Fibroblast of lung (primary cell): ENCODE data around the gene MATN1. TPM values are rescaled to one million over a fixed set of nuclear protein-coding genes. Genes with fewer than 3 reads are reported as not detected.

Experiments
- DNase-seq, 2 donors: peaks; one replicate each; pipeline versions ENCODE4 v3.0.0 to v3.0.0-alpha.2; 2010; ENCODE audit warnings: low read depth in 2 of 2
- H2AFZ ChIP-seq: 2 replicates; pipeline ENCODE4 v1.5.1; 2012; ENCODE audit warnings: low read length, control low read depth, inconsistent platforms
- H3K27ac ChIP-seq: 2 replicates; pipeline ENCODE4 v1.5.1; 2011; ENCODE audit warnings: low read length, control low read depth; ENCODE audit not compliant: insufficient read depth
- H3K27me3 ChIP-seq: 2 replicates; pipeline ENCODE4 v1.5.1; 2011; ENCODE audit warnings: mild to moderate bottlenecking, low read length; ENCODE audit not compliant: control insufficient read depth, insufficient read depth
- H3K36me3 ChIP-seq: 2 replicates; pipeline ENCODE4 v1.5.1; 2011; ENCODE audit warnings: low read length; ENCODE audit not compliant: control insufficient read depth, insufficient read depth
- H3K4me1 ChIP-seq: 2 replicates; pipeline ENCODE4 v1.5.1; 2011; ENCODE audit warnings: low read length; ENCODE audit not compliant: control insufficient read depth, insufficient read depth; ENCODE audit errors: extremely low read depth
- H3K4me2 ChIP-seq: 2 replicates; pipeline ENCODE4 v1.5.1; 2011; ENCODE audit warnings: low read length, control low read depth; ENCODE audit not compliant: insufficient read depth; ENCODE audit errors: extremely low read depth
- H3K4me3 ChIP-seq, 4 experiments: fragments of 200-600 bp in 1 of 4; sonication (generic) in 1 of 4; replicated peaks in 1 of 4; 2 replicates each; pipeline ENCODE4 v1.5.1; 2011 to 2016; ENCODE audit warnings: low read length in 4 of 4, low read depth in 3 of 4, mild to moderate bottlenecking in 3 of 4, control low read depth in 2 of 4, inconsistent platforms in 1 of 4, mixed read lengths in 1 of 4; ENCODE audit not compliant: insufficient read depth in 1 of 4; ENCODE audit errors: control extremely low read depth in 1 of 4
- H3K79me2 ChIP-seq: 2 replicates; pipeline ENCODE4 v1.5.1; 2012; ENCODE audit warnings: mild to moderate bottlenecking, low read length, inconsistent platforms; ENCODE audit not compliant: control insufficient read depth, insufficient read depth
- H3K9ac ChIP-seq: 2 replicates; pipeline ENCODE4 v1.5.1; 2011; ENCODE audit warnings: mild to moderate bottlenecking, low read length, control low read depth; ENCODE audit not compliant: insufficient read depth
- H3K9me3 ChIP-seq: 2 replicates; pipeline ENCODE4 v1.5.1; 2012; ENCODE audit warnings: low read depth, low read length; ENCODE audit not compliant: control insufficient read depth, insufficient read depth
- H4K20me1 ChIP-seq: 2 replicates; pipeline ENCODE4 v1.5.1; 2011; ENCODE audit warnings: low read length; ENCODE audit not compliant: control insufficient read depth, insufficient read depth; ENCODE audit errors: extremely low read depth
- CTCF ChIP-seq, 2 donors: IDR thresholded peaks in 1 of 2; conservative IDR thresholded peaks in 1 of 2; 1 replicate in 1 of 2; 2 replicates in 1 of 2; pipeline ENCODE4 v1.5.1; 2011 to 2012; ENCODE audit warnings: low read length in 2 of 2, control low read depth in 1 of 2, inconsistent platforms in 1 of 2, low read depth in 1 of 2, mild to moderate bottlenecking in 1 of 2
- EZH2 ChIP-seq: IDR thresholded peaks from 2 replicates; pipeline ENCODE4 v1.5.1; 2012; ENCODE audit warnings: low read length, control low read depth, mild to moderate bottlenecking; ENCODE audit errors: missing control alignments
- polyA plus RNA-seq, 2 donors: library from polyadenylated mRNA; depleted of rRNA in 1 of 2; stranded (reverse) in 1 of 2; unstranded in 1 of 2; fragments of >200 nt; gene quantifications; 2 replicates each; pipeline ENCODE4 v1.2.1, GENCODE V29; 2011 to 2012; ENCODE audit warnings: missing spikeins in 1 of 2
- total RNA-seq: library from RNA; depleted of rRNA; stranded (reverse); fragments of >200 nt; gene quantifications from 2 replicates; pipeline ENCODE4 v1.2.1, GENCODE V29; 2014

Gene MATN1
- total and polyA plus RNA-seq, 2 donors (not counting 1 experiment from before 2014, with no cell fraction given), result not detected

- no peak overlapping the region for H2AFZ ChIP-seq
- no peak overlapping the region for H3K9ac ChIP-seq
Measured at GRCh38 chr1:30724175-30724574, 790 bp upstream of the MATN1 start.

GRCh38 chr1:30721812-30722537 is 1.4 kb downstream of the MATN1 start:
- DNase-seq, result no peak
- TF ChIP-seq CTCF (conservative IDR thresholded peaks at IDR 0.05 in 1 of 2, IDR thresholded peaks at IDR 0.05 in 1 of 2; ENCODE audit: low read depth in 1 of 2, low read length in 2 of 2) (no peak), EZH2 (no peak)
- Histone ChIP-seq H3K4me1 (peaks cover 2% of the 10 kb centered on the region), H3K27me3 (no peaks in the 10 kb centered on the region), H3K9ac (no peak overlapping the region), H3K4me2 (no peak overlapping the region), H3K27ac (no peak overlapping the region), H4K20me1 (no peaks in the 10 kb centered on the region), H3K79me2 (no peaks in the 10 kb centered on the region), H3K4me3 (no peak overlapping the region), H3K9me3 (no peaks in the 10 kb centered on the region), H3K36me3 (no peaks in the 10 kb centered on the region), H2AFZ (no peak overlapping the region)

More at GRCh38 chr1:30724175-30724574, 790 bp upstream of the MATN1 start:
- Histone ChIP-seq H3K27ac (no peak overlapping the region), H4K20me1 (no peaks in the 10 kb centered on the region), H3K4me3 (no peak overlapping the region), H3K9me3 (no peaks in the 10 kb centered on the region), H3K36me3 (no peaks in the 10 kb centered on the region), H3K79me2 (no peaks in the 10 kb centered on the region), H3K27me3 (no peaks in the 10 kb centered on the region), H3K4me2 (no peak overlapping the region), H3K4me1 (peaks cover 2% of the 10 kb centered on the region)
- TF ChIP-seq EZH2 (no peak), CTCF (conservative IDR thresholded peaks at IDR 0.05 in 1 of 2, IDR thresholded peaks at IDR 0.05 in 1 of 2; ENCODE audit: low read depth in 1 of 2, low read length in 2 of 2) (peak in 1 of 2 donors; percentile 16)
- DNase-seq, result no peak

GRCh38 chr1:30721341-30721793 is 2.0 kb downstream of the MATN1 start:
- no peaks in the 10 kb centered on the region for H3K79me2 ChIP-seq
- H3K4me1 ChIP-seq, result peaks cover 2% of the 10 kb centered on the region
- no peaks in the 10 kb centered on the region for H3K36me3 ChIP-seq
- TF ChIP-seq CTCF (conservative IDR thresholded peaks at IDR 0.05 in 1 of 2, IDR thresholded peaks at IDR 0.05 in 1 of 2; ENCODE audit: low read depth in 1 of 2, low read length in 2 of 2), result no peak
- no peak for TF ChIP-seq EZH2
- H3K4me3 ChIP-seq, result no peak overlapping the region
- no peaks in the 10 kb centered on the region for H3K9me3 ChIP-seq
- no peak overlapping the region for H3K4me2 ChIP-seq
- DNase-seq, result no peak
- H3K27ac ChIP-seq, result no peak overlapping the region
- H4K20me1 ChIP-seq, result no peaks in the 10 kb centered on the region
- no peak overlapping the region for H2AFZ ChIP-seq
- no peaks in the 10 kb centered on the region for H3K27me3 ChIP-seq
- no peak overlapping the region for H3K9ac ChIP-seq
